ENCODE measurements around the gene LURAP1L.
"Not testable (repeated sequence)": the region's sequence is repeated elsewhere in the genome, so short reads cannot be mapped to it uniquely, and the experiment has no call there.

GRCh38 chr9:12865380-12865779, 90.6 kb downstream of the LURAP1L start:
- TF ChIP-seq CTCF, POLR2A (IDR thresholded peaks at IDR 0.05): not testable (repeated sequence)

Data from heart left ventricle (tissue), 13 donors.